ENCODE data around the gene EMC1. TPM values are rescaled to one million over a fixed set of nuclear protein-coding genes. Genes with fewer than 3 reads are reported as not detected.

The EMC1 gene
- total and polyA plus RNA-seq, 7 donors: 12.7 to 38.5 (median 31.1) TPM

- H3K36me3 ChIP-seq (ENCODE audit: insufficient read depth in 1 of 2, low read depth in 1 of 2): peaks cover 23 to 66% of the 10 kb centered on the region in 2 donors
- H3K27me3 ChIP-seq (ENCODE audit: insufficient read depth in 3 of 3, low read length in 2 of 3): no peaks in the 10 kb centered on the region
- DNase-seq: no peak
- WGBS, 3 donors: 64 to 82% (median 80%) methylated on average over 4 of the region's 4 CpGs
- no peak overlapping the region for H3K27ac ChIP-seq
- H3K4me3 ChIP-seq: no peak overlapping the region
- TF ChIP-seq, protein P1, sequence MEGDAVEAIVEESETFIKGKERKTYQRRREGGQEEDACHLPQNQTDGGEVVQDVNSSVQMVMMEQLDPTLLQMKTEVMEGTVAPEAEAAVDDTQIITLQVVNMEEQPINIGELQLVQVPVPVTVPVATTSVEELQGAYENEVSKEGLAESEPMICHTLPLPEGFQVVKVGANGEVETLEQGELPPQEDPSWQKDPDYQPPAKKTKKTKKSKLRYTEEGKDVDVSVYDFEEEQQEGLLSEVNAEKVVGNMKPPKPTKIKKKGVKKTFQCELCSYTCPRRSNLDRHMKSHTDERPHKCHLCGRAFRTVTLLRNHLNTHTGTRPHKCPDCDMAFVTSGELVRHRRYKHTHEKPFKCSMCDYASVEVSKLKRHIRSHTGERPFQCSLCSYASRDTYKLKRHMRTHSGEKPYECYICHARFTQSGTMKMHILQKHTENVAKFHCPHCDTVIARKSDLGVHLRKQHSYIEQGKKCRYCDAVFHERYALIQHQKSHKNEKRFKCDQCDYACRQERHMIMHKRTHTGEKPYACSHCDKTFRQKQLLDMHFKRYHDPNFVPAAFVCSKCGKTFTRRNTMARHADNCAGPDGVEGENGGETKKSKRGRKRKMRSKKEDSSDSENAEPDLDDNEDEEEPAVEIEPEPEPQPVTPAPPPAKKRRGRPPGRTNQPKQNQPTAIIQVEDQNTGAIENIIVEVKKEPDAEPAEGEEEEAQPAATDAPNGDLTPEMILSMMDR (IDR thresholded peaks at IDR 0.05): no peak
- H3K4me1 ChIP-seq: peaks cover 24% of the 10 kb centered on the region
- ATAC-seq: no peak
- H3K9me3 ChIP-seq: no peaks in the 10 kb centered on the region
- intact Hi-C loops (cut with DNase I): loop anchor here (5.0 kb wide), 2 partner anchors 38 to 42 kb away; no protein-coding TSS in a partner anchor
These were observed 51.2 kb downstream of the EMC1 start for GRCh38 chr1:19199969-19200604.

GRCh38 chr1:19199329-19199968, 51.9 kb downstream of the EMC1 start:
- DNase-seq: no peak
- TF ChIP-seq, protein P1 (IDR thresholded peaks at IDR 0.05): no peak
- Histone ChIP-seq H3K27me3 (ENCODE audit: insufficient read depth in 3 of 3, low read length in 2 of 3) (no peaks in the 10 kb centered on the region), H3K4me1 (peaks cover 20% of the 10 kb centered on the region), H3K36me3 (ENCODE audit: insufficient read depth in 1 of 2, low read depth in 1 of 2) (peaks cover 23 to 73% of the 10 kb centered on the region in 2 donors), H3K4me3 (no peak overlapping the region), H3K9me3 (no peaks in the 10 kb centered on the region), H3K27ac (no peak overlapping the region)
- intact Hi-C loops (cut with DNase I): loop anchor here (5.0 kb wide), 1 partner anchor 37 kb away; no protein-coding TSS in a partner anchor
- WGBS, 3 donors: 90 to 94% (median 94%) methylated on average over 4 of the region's 4 CpGs
- ATAC-seq: no peak

DNA sequence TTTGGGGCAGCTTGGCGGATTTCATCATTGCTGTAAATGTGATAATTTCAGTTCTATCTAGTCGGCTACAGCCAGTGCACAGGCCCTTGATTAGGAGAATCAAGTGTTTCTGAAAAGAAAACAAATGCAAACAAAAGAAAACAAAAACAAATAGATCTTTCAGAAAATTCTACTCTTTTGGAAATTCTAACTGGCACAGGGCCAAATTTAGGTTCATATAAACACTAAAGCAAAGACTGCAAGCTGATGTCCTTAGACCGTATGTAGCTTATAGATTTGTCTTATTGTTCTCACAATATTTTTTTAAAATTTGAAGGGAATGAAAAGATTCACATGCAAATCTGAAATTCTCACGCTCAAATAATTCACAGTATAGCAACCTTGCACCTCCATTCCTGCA, 52.5 kb downstream of the EMC1 start:
- TF ChIP-seq, protein P1 (IDR thresholded peaks at IDR 0.05): no peak
- Histone ChIP-seq H3K9me3 (no peaks in the 10 kb centered on the region), H3K4me1 (peaks cover 15% of the 10 kb centered on the region), H3K36me3 (ENCODE audit: insufficient read depth in 1 of 2, low read depth in 1 of 2) (peaks cover 23 to 79% of the 10 kb centered on the region in 2 donors), H3K27me3 (ENCODE audit: insufficient read depth in 3 of 3, low read length in 2 of 3) (no peaks in the 10 kb centered on the region), H3K27ac (no peak overlapping the region), H3K4me3 (no peak overlapping the region)
- ATAC-seq (no peak), DNase-seq (no peak)
- 92 to 97% (median 94%) methylated on average over 4 of the region's 4 CpGs for WGBS, 3 donors
- intact Hi-C loops (cut with DNase I): loop anchor here (5.0 kb wide), 1 partner anchor 37 kb away; no protein-coding TSS in a partner anchor

DNA sequence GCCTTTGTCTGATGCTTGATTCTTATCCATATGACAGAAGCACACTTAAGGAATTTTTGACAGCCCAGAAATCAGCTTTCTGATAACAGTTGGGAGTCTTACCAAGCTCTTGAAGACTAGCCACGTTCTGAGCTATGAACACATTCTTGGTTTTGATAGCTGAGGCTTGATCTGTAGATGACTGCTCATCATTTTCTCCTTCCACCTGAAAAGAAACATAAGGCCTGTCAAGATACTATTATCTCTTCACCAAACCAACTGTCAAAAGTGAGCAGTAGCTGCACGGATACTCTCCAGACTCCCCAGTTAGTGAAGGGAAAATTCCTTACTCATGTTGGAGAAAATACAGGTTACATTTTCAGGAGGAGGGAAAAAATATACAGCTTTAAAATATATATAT, 53.5 kb downstream of the EMC1 start:
- H3K4me1 ChIP-seq: peaks cover 6% of the 10 kb centered on the region
- H3K9me3 ChIP-seq: no peaks in the 10 kb centered on the region
- H3K27ac ChIP-seq: no peak overlapping the region
- ATAC-seq: no peak
- DNase-seq: no peak
- WGBS, 3 donors: 86 to 94% (median 89%) methylated on average over 2 of the region's 2 CpGs
- no peak overlapping the region for H3K4me3 ChIP-seq
- TF ChIP-seq, protein P1 (IDR thresholded peaks at IDR 0.05): no peak
- H3K36me3 ChIP-seq (ENCODE audit: insufficient read depth in 1 of 2, low read depth in 1 of 2): peaks cover 23 to 89% of the 10 kb centered on the region in 2 donors
- H3K27me3 ChIP-seq (ENCODE audit: insufficient read depth in 3 of 3, low read length in 2 of 3): no peaks in the 10 kb centered on the region
- intact Hi-C loops (cut with DNase I): loop anchor here (5.0 kb wide), 1 partner anchor 36 kb away; no protein-coding TSS in a partner anchor

All from psoas muscle (tissue), 8 donors.